T-cell (primary cell): Measurements from ENCODE around the gene THSD7A. TPM values are rescaled to one million over a fixed set of nuclear protein-coding genes. Genes with fewer than 3 reads are reported as not detected.
"Not testable (repeated sequence)": the region's sequence is repeated elsewhere in the genome, so short reads cannot be mapped to it uniquely, and the experiment has no call there.

Experiments
- ATAC-seq, 4 experiments: fragments of 200-7000 bp in 3 of 4; fragments of 150-1000 bp in 1 of 4; cut with Tn5 transposase; replicated peaks in 1 of 4; 1 replicate in 3 of 4; 2 replicates in 1 of 4; pipeline ENCODE4 v1.10.0; 2021; ENCODE audit warnings: moderate library complexity in 3 of 4, mild to moderate bottlenecking in 2 of 4, moderate number of reproducible peaks in 1 of 4
- CTCF ChIA-PET, 2 donors: fragments of 300-600 bp; sonication (Branson Sonifier 250); formaldehyde crosslinking; loops; one replicate each; lab custom pipeline; 2022; ENCODE audit warnings: antibody characterized with exemption in 2 of 2; lab: Charles Lee
- POLR2A ChIA-PET, 2 donors: fragments of 300-600 bp; sonication (Branson Sonifier 250); formaldehyde crosslinking; loops; one replicate each; lab custom pipeline; 2022; ENCODE audit warnings: antibody characterized with exemption in 2 of 2; lab: Charles Lee
- DNase-seq, 35 experiments: peaks; one replicate each; pipeline versions ENCODE4 v3.0.0 to v3.0.0-alpha.2; 2013 to 2023
- H3K27ac ChIP-seq: one replicate; pipeline ENCODE4 v1.5.1; 2013; ENCODE audit warnings: low read length
- H3K27me3 ChIP-seq, 2 experiments: replicated peaks in 1 of 2; 1 replicate in 1 of 2; 2 replicates in 1 of 2; pipeline versions ENCODE4 v1.6.1 to v1.7.0; 2013; ENCODE audit warnings: low read length in 1 of 2, mixed read lengths in 1 of 2; ENCODE audit not compliant: control insufficient read depth in 2 of 2, insufficient read depth in 2 of 2; ENCODE audit errors: extremely low read depth in 1 of 2
- H3K36me3 ChIP-seq, 2 donors: 1 replicate in 1 of 2; 2 replicates in 1 of 2; pipeline versions ENCODE4 v1.6.1 to v1.7.0; 2013; ENCODE audit warnings: low read length in 1 of 2; ENCODE audit not compliant: control insufficient read depth in 2 of 2, insufficient read depth in 1 of 2; ENCODE audit errors: extremely low read depth in 1 of 2
- H3K4me1 ChIP-seq, 2 experiments: 1 replicate in 1 of 2; 2 replicates in 1 of 2; pipeline versions ENCODE4 v1.6.1 to v1.7.0; 2013; ENCODE audit warnings: low read length in 2 of 2, mixed read lengths in 1 of 2; ENCODE audit not compliant: insufficient read depth in 2 of 2, control insufficient read depth in 1 of 2; ENCODE audit errors: extremely low read depth in 1 of 2
- H3K4me3 ChIP-seq, 2 donors: 1 replicate in 1 of 2; 2 replicates in 1 of 2; pipeline versions ENCODE4 v1.5.1 to v1.7.0; 2013; ENCODE audit warnings: mild to moderate bottlenecking in 2 of 2, low read length in 1 of 2, moderate library complexity in 1 of 2; ENCODE audit not compliant: control insufficient read depth in 1 of 2; ENCODE audit errors: extremely low read depth in 1 of 2
- H3K9me3 ChIP-seq: 2 replicates; pipeline ENCODE4 v1.7.0; 2013
- H3K27ac Mint-ChIP-seq, 2 donors: one replicate each; pipeline ENCODE4 v1.8.0; 2020 to 2021; ENCODE audit warnings: mild to moderate bottlenecking in 2 of 2, mixed read lengths in 2 of 2
- H3K27me3 Mint-ChIP-seq, 2 donors: one replicate each; pipeline ENCODE4 v1.8.0; 2021 to 2022; ENCODE audit warnings: mixed read lengths in 2 of 2
- H3K36me3 Mint-ChIP-seq: one replicate; pipeline ENCODE4 v1.8.0; 2021; ENCODE audit warnings: mixed read lengths
- H3K4me1 Mint-ChIP-seq, 3 donors: one replicate each; pipeline ENCODE4 v1.8.0; 2020 to 2022; ENCODE audit warnings: mixed read lengths in 3 of 3, mild to moderate bottlenecking in 1 of 3
- H3K4me3 Mint-ChIP-seq, 3 donors: one replicate each; pipeline ENCODE4 v1.8.0; 2020 to 2022; ENCODE audit warnings: mild to moderate bottlenecking in 3 of 3, mixed read lengths in 3 of 3, moderate library complexity in 3 of 3
- H3K9me3 Mint-ChIP-seq, 3 donors: one replicate each; pipeline ENCODE4 v1.8.0; 2020 to 2022; ENCODE audit warnings: mixed read lengths in 3 of 3
- WGBS: methylation state at CpG from one replicate; pipeline ENCODE4 v1.1.5; 2013; ENCODE audit warnings: missing lambda C conversion rate; ENCODE audit not compliant: insufficient coverage; 5-methylcytosine and 5-hydroxymethylcytosine counted together
- total RNA-seq, 35 experiments: library from RNA in 6 of 35; stranded (reverse) in 6 of 35; fragments of 120-200 nt in 1 of 35; gene quantifications; one replicate each; pipeline versions ENCODE4 v1.2.1 to v1.2.4 and lab custom pipeline; 2013 to 2026

The THSD7A gene
- total RNA-seq, 5 donors from 2014 or later (not counting 1 experiment from before 2014, with no cell fraction given): 0.08 to 0.33 TPM; not detected in 3

DNA sequence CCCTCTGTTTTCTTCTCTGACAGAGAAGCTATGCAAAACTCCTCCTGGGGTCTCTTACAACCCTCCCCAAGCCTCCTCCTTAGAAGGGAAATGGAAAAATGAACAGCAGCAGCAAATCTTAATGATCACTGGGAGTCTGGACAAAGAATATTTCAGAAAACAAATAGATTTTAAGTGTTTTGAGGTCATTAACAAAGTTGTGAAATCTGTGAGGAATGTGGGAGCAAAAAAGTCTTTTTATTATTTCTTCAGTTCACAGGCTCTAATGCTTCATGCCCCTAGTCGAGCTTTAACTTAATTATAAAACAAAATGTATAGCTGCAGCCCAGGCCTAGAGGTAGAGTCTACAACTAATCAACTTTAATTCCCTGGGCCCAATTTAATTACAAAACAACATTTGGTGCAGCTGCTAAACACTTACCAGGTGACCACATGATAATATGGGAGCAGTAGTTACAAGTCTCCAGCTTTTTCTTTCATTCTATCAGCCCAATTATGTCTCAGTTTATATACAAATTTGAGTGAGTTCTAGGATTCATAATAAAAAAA lies 293.2 kb downstream of the THSD7A start:
- no peak for ATAC-seq
- no peak for DNase-seq
- no peaks in the 10 kb centered on the region for H3K9me3 ChIP-seq
- WGBS: no CpG with 5 or more reads among the region's 1 CpG
- H3K4me3 ChIP-seq: no peak overlapping the region
- POLR2A ChIA-PET: no interaction called here
- no peak overlapping the region for H3K27ac ChIP-seq
- Mint-ChIP-seq H3K4me3 (no peak overlapping the region), H3K36me3 (no peaks in the 10 kb centered on the region), H3K27me3 (no peaks in the 10 kb centered on the region), H3K27ac (no peak overlapping the region), H3K9me3 (peaks cover 2 to 7% (median 7%) of the 10 kb centered on the region in 3 donors), H3K4me1 (no peaks in the 10 kb centered on the region)
- H3K4me1 ChIP-seq: no peaks in the 10 kb centered on the region
- H3K36me3 ChIP-seq: no peaks in the 10 kb centered on the region
- CTCF ChIA-PET: no interaction called here
- no peaks in the 10 kb centered on the region for H3K27me3 ChIP-seq

DNA sequence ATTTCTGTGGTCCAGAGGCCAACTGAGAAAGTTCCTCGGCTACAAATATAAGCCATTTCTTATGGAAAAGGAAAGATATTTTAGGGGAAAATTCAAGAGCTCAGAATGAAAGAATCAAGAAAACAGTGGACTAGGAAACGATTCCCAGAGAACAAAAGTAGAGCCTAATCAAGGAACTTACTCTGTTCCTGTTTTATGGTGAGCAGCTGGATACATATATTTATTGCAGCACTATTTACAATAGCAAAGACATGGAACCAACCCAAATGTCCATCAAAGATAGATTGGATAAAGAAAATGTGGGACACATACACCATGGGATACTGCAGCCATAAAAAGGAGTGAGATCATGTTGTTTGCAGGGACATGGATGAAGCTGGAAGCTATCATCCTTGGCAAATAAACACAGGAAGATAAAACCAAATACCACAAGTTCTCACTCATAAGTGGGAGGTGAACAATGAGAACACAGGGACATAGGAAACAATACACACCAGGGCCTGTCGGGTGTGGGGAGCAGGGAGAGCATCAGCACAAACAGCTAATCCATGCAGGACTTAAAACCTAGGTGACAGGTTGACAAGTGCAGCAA lies 298.7 kb downstream of the THSD7A start:
- no peaks in the 10 kb centered on the region for H3K9me3 ChIP-seq
- Mint-ChIP-seq H3K9me3 (peaks cover 4 to 14% (median 7%) of the 10 kb centered on the region in 3 donors), H3K4me1 (no peaks in the 10 kb centered on the region), H3K36me3 (no peaks in the 10 kb centered on the region), H3K4me3 (no peak overlapping the region), H3K27ac (no peak overlapping the region), H3K27me3 (no peaks in the 10 kb centered on the region)
- H3K27me3 ChIP-seq: no peaks in the 10 kb centered on the region
- no peak overlapping the region for H3K4me3 ChIP-seq
- POLR2A ChIA-PET: no interaction called here
- no peak overlapping the region for H3K27ac ChIP-seq
- CTCF ChIA-PET: no interaction called here
- DNase-seq (no peak), ATAC-seq (no peak)
- 88% methylated on average over 1 of the region's 3 CpGs for WGBS
- H3K36me3 ChIP-seq: no peaks in the 10 kb centered on the region
- H3K4me1 ChIP-seq: no peaks in the 10 kb centered on the region

GRCh38 chr7:11529382-11529781 lies 302.6 kb downstream of the THSD7A start:
- WGBS: no CpG with 5 or more reads among the region's 3 CpGs
- no peak overlapping the region for H3K4me3 ChIP-seq
- H3K27me3 ChIP-seq: no peaks in the 10 kb centered on the region
- H3K4me3 Mint-ChIP-seq: no peak overlapping the region
- H3K27ac Mint-ChIP-seq: no peak overlapping the region
- H3K4me1 ChIP-seq: no peaks in the 10 kb centered on the region
- H3K36me3 Mint-ChIP-seq: no peaks in the 10 kb centered on the region
- no peaks in the 10 kb centered on the region for H3K36me3 ChIP-seq
- ChIA-PET CTCF (no interaction called here), POLR2A (no interaction called here)
- no peaks in the 10 kb centered on the region for H3K4me1 Mint-ChIP-seq
- no peak for DNase-seq
- no peak for ATAC-seq
- H3K27me3 Mint-ChIP-seq: no peaks in the 10 kb centered on the region
- H3K9me3 Mint-ChIP-seq: peaks cover 0 to 7% (median 2%) of the 10 kb centered on the region in 3 donors
- no peak overlapping the region for H3K27ac ChIP-seq
- no peaks in the 10 kb centered on the region for H3K9me3 ChIP-seq

- CTCF ChIA-PET: no interaction called here
- DNase-seq: no peak
- ATAC-seq: no peak
These were observed 304.3 kb downstream of the THSD7A start for GRCh38 chr7:11527707-11528106.

DNA sequence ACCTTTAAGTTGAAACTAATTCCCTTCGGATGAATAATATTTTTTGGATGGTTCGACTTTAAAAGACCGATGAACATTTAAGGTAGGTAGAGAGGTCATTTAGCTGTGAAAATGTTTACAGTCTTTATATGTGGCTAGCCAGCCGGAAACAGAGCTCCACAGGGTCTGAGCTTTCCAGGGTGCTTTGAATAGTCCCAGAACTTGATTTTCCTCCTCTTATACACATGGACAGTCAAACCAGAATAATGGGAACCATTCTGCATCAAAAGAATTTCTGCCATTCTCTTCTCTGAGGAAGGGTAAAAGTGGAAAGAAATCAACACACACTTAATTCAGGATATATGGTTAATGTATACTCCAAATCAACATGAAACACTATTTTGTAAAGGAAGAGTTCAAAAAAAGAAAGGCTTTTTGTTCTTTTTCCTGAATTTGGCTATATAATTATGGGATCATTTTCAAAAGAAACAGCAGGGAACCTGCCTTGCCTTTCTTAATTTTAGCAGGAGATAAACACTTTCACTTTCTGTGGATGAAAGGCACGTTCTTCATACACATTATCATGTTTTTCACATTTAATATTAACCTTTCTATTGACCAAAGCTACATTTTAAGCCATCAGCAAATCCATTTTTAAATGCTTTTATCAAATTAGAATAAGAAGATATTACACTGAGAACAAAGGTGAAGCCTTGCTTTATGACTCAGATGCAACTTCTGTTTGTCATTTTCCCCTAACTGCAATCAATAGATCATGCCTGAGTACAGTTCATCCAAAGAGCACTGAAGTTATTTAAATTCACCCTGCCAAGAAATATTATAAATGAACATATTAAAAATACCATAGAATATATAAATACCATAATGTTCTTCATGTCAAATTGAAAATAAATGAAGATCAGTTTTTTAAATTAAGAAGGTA lies 307.3 kb downstream of the THSD7A start:
- ChIA-PET CTCF (no interaction called here), POLR2A (no interaction called here)
- Mint-ChIP-seq H3K4me1 (no peaks in the 10 kb centered on the region), H3K27ac (no peak overlapping the region), H3K27me3 (no peaks in the 10 kb centered on the region), H3K9me3 (no peaks in the 10 kb centered on the region), H3K4me3 (no peak overlapping the region), H3K36me3 (no peaks in the 10 kb centered on the region)
- ATAC-seq: no peak
- Histone ChIP-seq H3K27me3 (no peaks in the 10 kb centered on the region), H3K9me3 (no peaks in the 10 kb centered on the region), H3K4me3 (no peak overlapping the region), H3K27ac (no peak overlapping the region), H3K36me3 (no peaks in the 10 kb centered on the region), H3K4me1 (no peaks in the 10 kb centered on the region)
- WGBS: no CpG with 5 or more reads among the region's 5 CpGs
- no peak for DNase-seq

More at GRCh38 chr7:11527707-11528106, 304.3 kb downstream of the THSD7A start:
- Mint-ChIP-seq H3K4me3 (no peak overlapping the region), H3K27me3 (no peaks in the 10 kb centered on the region), H3K36me3 (no peaks in the 10 kb centered on the region), H3K9me3 (peaks cover 0 to 7% (median 0%) of the 10 kb centered on the region in 3 donors), H3K4me1 (no peaks in the 10 kb centered on the region), H3K27ac (no peak overlapping the region)
- Histone ChIP-seq H3K4me3 (no peak overlapping the region), H3K27me3 (no peaks in the 10 kb centered on the region), H3K36me3 (no peaks in the 10 kb centered on the region), H3K27ac (no peak overlapping the region), H3K4me1 (no peaks in the 10 kb centered on the region), H3K9me3 (no peaks in the 10 kb centered on the region)
- no CpG with 5 or more reads among the region's 2 CpGs for WGBS
- POLR2A ChIA-PET: no interaction called here

DNA sequence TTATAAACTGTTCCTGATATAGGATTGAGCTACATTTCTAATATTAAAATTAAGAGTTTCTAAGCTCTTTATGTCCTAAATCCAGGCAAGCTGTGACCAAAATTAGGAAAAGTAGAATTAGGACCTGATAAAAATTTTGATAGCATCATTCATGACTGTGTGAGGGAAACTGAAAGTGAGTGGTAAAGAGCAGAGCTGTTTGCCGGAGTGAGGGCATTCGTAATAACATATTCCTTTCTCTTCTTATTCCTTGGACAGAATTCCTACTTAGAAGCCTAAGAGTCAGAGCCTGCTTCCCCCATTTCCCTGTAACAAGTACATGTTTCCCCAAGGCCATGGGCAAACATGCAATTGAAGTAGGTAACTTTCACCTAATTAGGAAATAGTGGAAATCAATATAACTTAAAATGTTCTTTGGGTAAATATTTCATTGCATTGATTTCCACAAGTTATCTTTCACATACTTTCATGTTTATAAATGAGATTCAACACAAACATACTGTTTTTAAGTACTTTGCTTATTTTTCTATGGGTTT lies 310.0 kb downstream of the THSD7A start:
- H3K4me3 Mint-ChIP-seq, H3K9me3 ChIP-seq, H3K4me1 Mint-ChIP-seq, H3K9me3 Mint-ChIP-seq, H3K27ac ChIP-seq, H3K36me3 ChIP-seq, ATAC-seq, H3K27ac Mint-ChIP-seq, DNase-seq, H3K27me3 Mint-ChIP-seq, H3K27me3 ChIP-seq, CTCF ChIA-PET, H3K4me1 ChIP-seq, POLR2A ChIA-PET, H3K36me3 Mint-ChIP-seq, H3K4me3 ChIP-seq: not testable (repeated sequence)
- no CpG with 5 or more reads among the region's 2 CpGs for WGBS
